Psoas muscle (tissue), 8 donors: ENCODE results near the gene CHIC2. TPM values are rescaled to one million over a fixed set of nuclear protein-coding genes. Genes with fewer than 3 reads are reported as not detected.

Experiments
- ATAC-seq, 4 donors: fragments of 200-7000 bp; cut with Tn5 transposase; one replicate each; pipeline ENCODE4 v1.9.1; 2020; ENCODE audit warnings: moderate library complexity in 3 of 4, mild to moderate bottlenecking in 2 of 4
- DNase-seq, 2 donors: peaks; one replicate each; pipeline ENCODE4 v3.0.0-alpha.2; 2020
- H3K27ac ChIP-seq: fragments of 200-600 bp; one replicate; pipeline ENCODE4 v1.8.0; 2022
- H3K27me3 ChIP-seq, 3 donors: fragments of 200-600 bp in 1 of 3; one replicate each; pipeline versions ENCODE4 v1.6.1 to v1.8.0; 2013 to 2022; ENCODE audit warnings: low read length in 2 of 3, mild to moderate bottlenecking in 2 of 3, moderate library complexity in 1 of 3; ENCODE audit not compliant: insufficient read depth in 3 of 3
- H3K36me3 ChIP-seq, 2 donors: fragments of 200-600 bp in 1 of 2; one replicate each; pipeline versions ENCODE4 v1.6.1 to v1.8.0; 2013 to 2022; ENCODE audit warnings: low read depth in 1 of 2, mild to moderate bottlenecking in 1 of 2, moderate library complexity in 1 of 2; ENCODE audit not compliant: insufficient read depth in 1 of 2
- H3K4me1 ChIP-seq: fragments of 200-600 bp; one replicate; pipeline ENCODE4 v1.8.0; 2022
- H3K4me3 ChIP-seq: fragments of 200-600 bp; one replicate; pipeline ENCODE4 v1.8.0; 2022; ENCODE audit warnings: mild to moderate bottlenecking
- H3K9me3 ChIP-seq: fragments of 200-600 bp; one replicate; pipeline ENCODE4 v1.8.0; 2022
- whole genome bisulfite sequencing, 3 donors: extraction: QIAGEN DNeasy Blood & Tissue Kit; methylation state at CpG; one replicate each; pipeline versions ENCODE4 v1.1.6 to v1.1.7; 2013; 5-methylcytosine and 5-hydroxymethylcytosine counted together
- intact Hi-C, 2 donors: fragments of 100-400 bp; cut with DNase I; formaldehyde crosslinking; loops; one replicate each; pipeline versions ENCODE4 v1.11.0 to v1.14.2; 2022
- polyA plus RNA-seq, 3 donors: library from polyadenylated mRNA; stranded (reverse); fragments of 200-250 nt; gene quantifications; one replicate each; pipeline ENCODE4 v1.2.3, GENCODE V29; 2013
- total RNA-seq, 4 donors: library from RNA; stranded (reverse); fragmentation: NEBNext Ultra II Directional in 2 of 4; extraction: Animal tissue kit (Norgen Biotek cat#: 25700) in 2 of 4; gene quantifications; one replicate each; pipeline versions ENCODE4 v1.2.1 to v1.2.4, GENCODE V29; 2021 to 2023
- TF ChIP-seq, protein P1 (sequence below): fragments of 200-600 bp; IDR thresholded peaks from one replicate; pipeline ENCODE4 v1.8.0; 2022; ENCODE audit warnings: antibody characterized with exemption
- donor health status: healthy with polysubstance abuse.
- donor health status: DM: no; HTN: no; CAD: no; lungs with moderate emphysema.
- donor health status: Bipolar disorder and iron deficiency.
- donor health status: healthy.
- donor health status: DM: yes; HTN: yes; CAD: no.
- donor health status: DM: no; HTN: no; CAD: no.
- donor health status: DM: no; HTN: no; CAD: no.
- donor health status: DM: yes; HTN: yes; CAD: no.

The CHIC2 gene
- total and polyA plus RNA-seq, 7 donors, result 8.6 to 17.4 (median 10.8) TPM

- 96 to 97% (median 97%) methylated on average over 1 of the region's 1 CpG for WGBS, 3 donors
- ATAC-seq (peak in 1 of 4 donors; percentile 29), DNase-seq (no peak)
- intact Hi-C loops, result no loop called here
- Histone ChIP-seq H3K4me3 (no peak overlapping the region), H3K9me3 (no peaks in the 10 kb centered on the region), H3K4me1 (no peaks in the 10 kb centered on the region), H3K27ac (no peak overlapping the region), H3K36me3 (no peaks in the 10 kb centered on the region), H3K27me3 (no peaks in the 10 kb centered on the region)
- TF ChIP-seq, protein P1, sequence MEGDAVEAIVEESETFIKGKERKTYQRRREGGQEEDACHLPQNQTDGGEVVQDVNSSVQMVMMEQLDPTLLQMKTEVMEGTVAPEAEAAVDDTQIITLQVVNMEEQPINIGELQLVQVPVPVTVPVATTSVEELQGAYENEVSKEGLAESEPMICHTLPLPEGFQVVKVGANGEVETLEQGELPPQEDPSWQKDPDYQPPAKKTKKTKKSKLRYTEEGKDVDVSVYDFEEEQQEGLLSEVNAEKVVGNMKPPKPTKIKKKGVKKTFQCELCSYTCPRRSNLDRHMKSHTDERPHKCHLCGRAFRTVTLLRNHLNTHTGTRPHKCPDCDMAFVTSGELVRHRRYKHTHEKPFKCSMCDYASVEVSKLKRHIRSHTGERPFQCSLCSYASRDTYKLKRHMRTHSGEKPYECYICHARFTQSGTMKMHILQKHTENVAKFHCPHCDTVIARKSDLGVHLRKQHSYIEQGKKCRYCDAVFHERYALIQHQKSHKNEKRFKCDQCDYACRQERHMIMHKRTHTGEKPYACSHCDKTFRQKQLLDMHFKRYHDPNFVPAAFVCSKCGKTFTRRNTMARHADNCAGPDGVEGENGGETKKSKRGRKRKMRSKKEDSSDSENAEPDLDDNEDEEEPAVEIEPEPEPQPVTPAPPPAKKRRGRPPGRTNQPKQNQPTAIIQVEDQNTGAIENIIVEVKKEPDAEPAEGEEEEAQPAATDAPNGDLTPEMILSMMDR, result no peak
These were observed 76.6 kb downstream of the CHIC2 start for GRCh38 chr4:53987761-53988171.

DNA sequence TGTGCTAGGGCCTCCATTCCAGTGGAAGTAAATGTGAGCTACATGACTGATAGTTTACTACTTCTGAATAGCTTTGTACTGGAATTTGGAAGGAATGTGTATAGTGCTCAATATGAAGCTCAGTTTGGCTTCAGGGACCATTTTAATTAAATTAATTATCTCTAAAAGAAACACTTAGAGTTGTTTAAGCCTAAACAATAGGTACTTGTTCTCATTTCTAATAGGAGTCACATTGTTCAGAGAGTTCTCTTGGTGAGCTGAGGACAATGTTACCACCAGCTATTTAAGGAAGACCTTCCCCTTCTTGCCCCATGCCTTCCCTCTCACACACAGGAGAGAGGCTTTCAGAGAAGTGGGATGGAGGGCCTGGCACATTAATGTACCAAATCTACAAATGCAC lies 78.3 kb downstream of the CHIC2 start:
- intact Hi-C loops, result no loop called here
- no peak for ATAC-seq
- H3K4me1 ChIP-seq, result no peaks in the 10 kb centered on the region
- DNase-seq, result no peak
- no peak overlapping the region for H3K4me3 ChIP-seq
- H3K27me3 ChIP-seq, result no peaks in the 10 kb centered on the region
- H3K36me3 ChIP-seq, result no peaks in the 10 kb centered on the region
- no peaks in the 10 kb centered on the region for H3K9me3 ChIP-seq
- H3K27ac ChIP-seq, result no peak overlapping the region
- TF ChIP-seq, protein P1, result no peak

DNA sequence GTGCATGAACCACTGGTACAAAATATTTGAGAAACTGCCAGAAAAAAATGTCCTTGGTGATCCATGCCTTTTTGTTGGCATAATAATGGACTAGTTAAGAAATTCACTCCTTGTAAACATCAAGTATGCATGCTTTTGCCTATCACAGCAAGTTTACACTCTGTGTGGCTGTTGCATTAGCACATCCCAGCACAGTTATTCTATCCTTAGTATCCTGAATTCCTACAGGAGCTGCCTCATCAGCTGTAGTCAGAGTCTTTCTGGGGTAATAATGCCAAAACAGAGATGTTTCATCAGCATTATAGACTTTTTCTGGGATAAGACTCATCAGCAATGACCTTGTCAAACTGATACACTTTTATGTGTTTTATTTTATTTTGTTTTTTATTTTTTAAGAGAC lies 82.8 kb downstream of the CHIC2 start:
- no peak for ATAC-seq
- Histone ChIP-seq H3K4me3 (no peak overlapping the region), H3K27ac (no peak overlapping the region), H3K36me3 (no peaks in the 10 kb centered on the region), H3K9me3 (no peaks in the 10 kb centered on the region), H3K4me1 (no peaks in the 10 kb centered on the region), H3K27me3 (no peaks in the 10 kb centered on the region)
- DNase-seq, result no peak
- TF ChIP-seq, protein P1, result no peak
- intact Hi-C loops, result no loop called here

DNA sequence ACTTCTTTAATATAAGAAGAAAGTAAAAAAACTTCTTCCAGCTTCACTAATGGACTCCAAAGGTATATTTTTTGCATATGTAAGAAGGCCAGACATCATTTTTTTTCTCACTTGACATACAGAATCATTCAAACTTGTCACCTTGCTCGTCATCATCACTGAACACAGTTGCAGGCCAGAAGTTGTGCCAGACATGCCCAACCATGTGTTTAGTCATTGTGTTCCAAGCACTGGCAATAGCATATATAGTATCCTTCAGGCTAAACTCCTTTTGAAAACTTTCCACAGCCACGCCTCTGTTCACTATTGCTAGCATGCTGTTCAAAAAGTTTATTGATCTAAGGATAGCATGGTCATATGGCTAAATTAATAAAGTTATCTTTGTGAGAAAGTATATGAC lies 83.3 kb downstream of the CHIC2 start:
- DNase-seq, result no peak
- H3K4me3 ChIP-seq, result no peak overlapping the region
- H3K4me1 ChIP-seq, result no peaks in the 10 kb centered on the region
- H3K9me3 ChIP-seq, result no peaks in the 10 kb centered on the region
- intact Hi-C loops, result no loop called here
- ATAC-seq, result no peak
- no peaks in the 10 kb centered on the region for H3K36me3 ChIP-seq
- H3K27me3 ChIP-seq, result no peaks in the 10 kb centered on the region
- TF ChIP-seq, protein P1, result no peak
- 66 to 73% (median 70%) methylated on average over 2 of the region's 2 CpGs for WGBS, 3 donors
- no peak overlapping the region for H3K27ac ChIP-seq

DNA sequence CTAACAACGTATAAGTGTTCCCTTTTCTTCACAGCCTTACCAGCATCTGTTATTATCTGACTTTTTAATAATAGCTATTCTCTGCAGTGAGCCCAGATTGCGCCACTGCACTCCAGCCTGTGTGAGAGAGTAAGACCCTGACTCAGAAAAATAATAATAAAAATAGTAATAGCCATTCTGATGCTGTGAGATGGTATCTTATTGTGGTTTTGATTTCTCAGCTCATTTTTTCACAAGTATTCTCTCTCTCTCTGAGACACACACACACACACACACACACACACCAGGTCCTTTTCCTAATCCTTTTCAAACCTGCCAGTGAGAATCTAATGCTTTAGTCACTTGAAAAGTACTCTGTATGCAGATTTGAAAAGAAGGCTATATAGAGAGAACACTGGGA lies 89.8 kb downstream of the CHIC2 start:
- 92 to 100% (median 94%) methylated on average over 2 of the region's 2 CpGs for WGBS, 3 donors
- Histone ChIP-seq H3K36me3 (no peaks in the 10 kb centered on the region), H3K27ac (no peak overlapping the region), H3K27me3 (no peaks in the 10 kb centered on the region), H3K9me3 (no peaks in the 10 kb centered on the region), H3K4me1 (no peaks in the 10 kb centered on the region), H3K4me3 (no peak overlapping the region)
- intact Hi-C loops, result no loop called here
- TF ChIP-seq, protein P1, result no peak
- no peak for ATAC-seq
- no peak for DNase-seq
